BJ (cell line): ENCODE results near the gene PCNT. TPM values are rescaled to one million over a fixed set of nuclear protein-coding genes. Genes with fewer than 3 reads are reported as not detected.

Experiments used
- CTCF ChIA-PET: fragments of 350-600 bp; formaldehyde crosslinking; extraction: SDS; loops from one replicate; lab custom pipeline; 2021; ENCODE audit warnings: antibody characterized with exemption, inconsistent platforms; lab: Yijun Ruan, JAX
- POLR2A ChIA-PET: fragments of 300-600 bp; sonication (Branson Sonifier 250); formaldehyde crosslinking; extraction: SDS; loops from one replicate; lab custom pipeline; 2021; ENCODE audit warnings: antibody characterized with exemption; lab: Charles Lee
- DNase-seq: peaks from one replicate; pipeline ENCODE4 v3.0.0-alpha.2; 2011; ENCODE audit warnings: low read depth
- H3K27me3 ChIP-seq: 2 replicates; pipeline ENCODE4 v1.6.0; 2011; ENCODE audit warnings: low read length; ENCODE audit not compliant: control insufficient read depth, insufficient read depth
- H3K36me3 ChIP-seq: 2 replicates; pipeline ENCODE4 v1.5.1; 2011; ENCODE audit warnings: low read length; ENCODE audit not compliant: control insufficient read depth, insufficient read depth
- H3K4me3 ChIP-seq: 2 replicates; pipeline ENCODE4 v1.5.1; 2011; ENCODE audit warnings: low read depth, mild to moderate bottlenecking, control low read depth, low read length
- CTCF ChIP-seq: IDR thresholded peaks from 2 replicates; pipeline ENCODE4 v1.5.1; 2011; ENCODE audit warnings: low read depth, mild to moderate bottlenecking, control low read depth, inconsistent platforms, low read length, moderate library complexity; ENCODE audit not compliant: insufficient read depth
- polyA plus RNA-seq: library from polyadenylated mRNA; depleted of rRNA; stranded (reverse); fragments of >200 nt; gene quantifications from 2 replicates; pipeline ENCODE4 v1.2.3, GENCODE V29; 2011

PCNT gene
- polyA plus RNA-seq, 1 experiment, result 11.0 TPM

GRCh38 chr21:46393941-46394594 lies 70.1 kb downstream of the PCNT start:
- no peak for TF ChIP-seq CTCF
- Histone ChIP-seq H3K4me3 (no peak overlapping the region), H3K27me3 (no peaks in the 10 kb centered on the region), H3K36me3 (peaks cover 18% of the 10 kb centered on the region)
- ChIA-PET CTCF (no interaction called here), POLR2A (no interaction called here)
- no peak for DNase-seq

GRCh38 chr21:46394595-46395104 lies 70.7 kb downstream of the PCNT start:
- DNase-seq, result no peak
- TF ChIP-seq CTCF, result no peak
- POLR2A ChIA-PET, result no interaction called here
- Histone ChIP-seq H3K4me3 (no peak overlapping the region), H3K27me3 (no peaks in the 10 kb centered on the region), H3K36me3 (peaks cover 20% of the 10 kb centered on the region)
- CTCF ChIA-PET, result no interaction called here

- DNase-seq, result no peak
- ChIA-PET POLR2A (no interaction called here), CTCF (no interaction called here)
- H3K27me3 ChIP-seq, result no peaks in the 10 kb centered on the region
- no peak overlapping the region for H3K4me3 ChIP-seq
- TF ChIP-seq CTCF, result no peak
- peaks cover 32% of the 10 kb centered on the region for H3K36me3 ChIP-seq
Observed at GRCh38 chr21:46397211-46397905, 73.4 kb downstream of the PCNT start.

- CTCF ChIA-PET, result no interaction called here
- H3K36me3 ChIP-seq, result peaks cover 35% of the 10 kb centered on the region
Observed at GRCh38 chr21:46397993-46398392, 74.0 kb downstream of the PCNT start.

More at GRCh38 chr21:46397993-46398392, 74.0 kb downstream of the PCNT start:
- Histone ChIP-seq H3K4me3 (no peak overlapping the region), H3K27me3 (no peaks in the 10 kb centered on the region)
- no peak for TF ChIP-seq CTCF
- no peak for DNase-seq
- POLR2A ChIA-PET, result no interaction called here
